Measurements from ENCODE around the gene CMTR1.
A peak's percentile ranks its signal among the peaks of the same experiment; 100 is the strongest.
"Not testable (repeated sequence)": the region's sequence is repeated elsewhere in the genome, so short reads cannot be mapped to it uniquely, and the experiment has no call there.

CMTR1 gene, protein sequence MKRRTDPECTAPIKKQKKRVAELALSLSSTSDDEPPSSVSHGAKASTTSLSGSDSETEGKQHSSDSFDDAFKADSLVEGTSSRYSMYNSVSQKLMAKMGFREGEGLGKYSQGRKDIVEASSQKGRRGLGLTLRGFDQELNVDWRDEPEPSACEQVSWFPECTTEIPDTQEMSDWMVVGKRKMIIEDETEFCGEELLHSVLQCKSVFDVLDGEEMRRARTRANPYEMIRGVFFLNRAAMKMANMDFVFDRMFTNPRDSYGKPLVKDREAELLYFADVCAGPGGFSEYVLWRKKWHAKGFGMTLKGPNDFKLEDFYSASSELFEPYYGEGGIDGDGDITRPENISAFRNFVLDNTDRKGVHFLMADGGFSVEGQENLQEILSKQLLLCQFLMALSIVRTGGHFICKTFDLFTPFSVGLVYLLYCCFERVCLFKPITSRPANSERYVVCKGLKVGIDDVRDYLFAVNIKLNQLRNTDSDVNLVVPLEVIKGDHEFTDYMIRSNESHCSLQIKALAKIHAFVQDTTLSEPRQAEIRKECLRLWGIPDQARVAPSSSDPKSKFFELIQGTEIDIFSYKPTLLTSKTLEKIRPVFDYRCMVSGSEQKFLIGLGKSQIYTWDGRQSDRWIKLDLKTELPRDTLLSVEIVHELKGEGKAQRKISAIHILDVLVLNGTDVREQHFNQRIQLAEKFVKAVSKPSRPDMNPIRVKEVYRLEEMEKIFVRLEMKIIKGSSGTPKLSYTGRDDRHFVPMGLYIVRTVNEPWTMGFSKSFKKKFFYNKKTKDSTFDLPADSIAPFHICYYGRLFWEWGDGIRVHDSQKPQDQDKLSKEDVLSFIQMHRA

DNA sequence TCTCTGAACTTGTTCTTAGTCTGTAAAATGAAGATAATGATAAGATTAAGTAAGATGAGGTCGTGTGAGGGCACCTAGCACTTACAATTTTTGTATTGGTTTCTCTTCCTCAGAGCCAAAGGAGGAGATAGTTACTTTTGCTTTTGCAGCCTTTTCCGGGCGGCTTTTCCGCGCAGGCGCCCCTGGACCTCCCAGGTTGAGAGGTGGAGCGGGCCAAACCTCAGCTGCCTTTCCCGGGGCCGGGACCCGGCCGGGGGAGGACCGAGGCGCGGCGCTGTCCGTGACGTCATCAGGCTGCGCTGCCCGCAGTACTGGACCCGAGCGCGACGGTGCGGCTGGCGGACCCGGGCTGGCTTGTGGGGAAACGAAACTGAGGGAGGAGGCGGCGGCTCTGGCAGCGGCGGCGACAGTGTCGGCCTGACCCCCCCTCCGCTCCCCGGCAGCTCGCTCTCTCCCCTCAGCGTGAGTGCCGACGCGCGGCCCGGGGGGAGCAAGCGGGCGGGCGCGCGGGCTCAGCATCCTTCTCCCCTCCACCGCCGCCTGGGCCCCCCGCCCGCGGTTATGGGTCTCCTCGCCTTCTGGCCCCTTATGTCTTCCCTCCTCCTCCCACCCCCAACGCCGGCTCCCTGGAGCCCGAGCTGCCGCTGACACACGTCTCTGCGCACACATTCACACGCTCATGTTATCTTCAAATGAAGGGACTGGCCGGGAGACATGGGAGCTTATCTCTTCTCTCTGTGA is at the start of gene CMTR1:
TSS of gene CMTR1 (plus strand) at position 306 of the 741 bp plus-strand sequence. CDS start 2,409 bp downstream, outside the sequence.
- DNase-seq: peak; percentile 96 to 98

DNA sequence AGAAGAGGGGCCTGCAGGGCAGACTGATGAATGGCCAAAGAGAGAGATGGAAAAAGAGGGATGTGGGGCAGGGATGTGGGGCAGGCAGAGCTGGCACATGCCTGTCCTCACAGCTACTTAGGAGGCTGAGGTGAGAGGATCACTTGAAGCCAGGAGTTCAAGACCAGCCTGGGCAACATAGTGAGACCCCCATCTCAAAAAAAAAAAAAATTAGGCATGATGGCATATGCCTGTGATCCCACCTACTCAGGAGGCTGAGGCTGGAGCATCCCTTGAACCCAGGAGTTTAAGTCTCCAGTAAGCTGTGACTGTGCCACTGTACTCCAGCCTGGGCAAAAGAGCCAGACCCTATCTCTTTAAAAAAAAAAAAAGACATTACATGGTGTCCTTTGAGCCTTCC is 44.4 kb upstream of the CMTR1 start:
- DNase-seq: no peak

DNA sequence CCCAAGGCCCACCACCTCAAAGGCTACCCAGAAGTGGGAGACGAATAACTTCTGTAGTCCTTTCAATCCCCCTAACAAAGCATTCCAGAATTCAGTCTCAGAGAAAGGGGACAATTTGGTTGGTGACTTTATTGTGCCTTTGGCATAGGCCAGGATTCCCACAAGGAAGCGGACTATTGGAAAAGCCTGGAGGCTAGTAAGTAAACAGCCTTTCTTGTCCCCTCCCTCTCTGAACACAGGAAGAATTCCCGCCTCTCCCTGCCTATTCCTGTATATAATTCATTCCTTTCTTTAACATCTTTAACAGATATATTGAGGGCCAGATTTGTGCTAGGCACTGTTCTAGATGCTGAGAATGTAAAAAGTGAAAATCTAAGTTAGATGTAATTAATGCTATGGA is 43.2 kb upstream of the CMTR1 start:
- no peak for DNase-seq

DNA sequence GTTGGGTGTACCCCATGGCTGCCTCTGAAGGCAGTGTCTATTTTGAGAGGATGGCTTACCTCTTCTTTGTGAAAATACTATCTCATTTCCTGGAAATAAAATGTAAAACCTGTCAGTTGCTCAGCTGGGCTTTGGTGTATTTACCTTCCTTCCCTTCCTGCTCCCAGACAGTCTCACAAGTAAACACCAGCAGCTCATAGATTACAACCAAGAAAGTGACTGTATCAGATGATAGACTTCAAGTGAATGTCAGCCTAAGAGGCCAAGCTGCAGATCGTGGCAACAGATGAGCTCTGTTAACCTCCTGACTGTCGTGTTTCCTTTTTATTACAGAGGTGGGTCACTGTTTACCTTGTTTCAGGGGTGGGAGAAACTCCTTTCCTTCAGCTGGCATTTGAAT is 41.9 kb upstream of the CMTR1 start:
- DNase-seq: no peak

DNA sequence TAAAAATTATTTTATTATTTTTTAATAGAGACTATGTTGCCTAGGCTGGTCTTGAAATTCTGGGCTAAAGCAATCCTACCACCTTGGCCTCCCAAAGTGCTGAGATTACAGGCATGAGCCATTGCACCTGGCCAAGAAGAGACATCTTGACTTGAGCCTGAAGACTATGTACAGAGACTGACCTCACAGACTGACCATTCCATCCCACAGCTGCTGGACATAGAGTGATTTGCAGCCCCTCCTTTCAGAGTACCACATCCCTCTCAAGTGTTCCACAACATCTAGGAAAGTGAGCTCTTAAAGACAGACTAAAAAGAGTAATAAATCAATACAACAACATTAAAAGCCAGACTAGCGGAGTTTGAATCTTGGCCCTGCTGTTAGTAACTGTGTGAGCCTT is 40.2 kb upstream of the CMTR1 start:
- DNase-seq: no peak

DNA sequence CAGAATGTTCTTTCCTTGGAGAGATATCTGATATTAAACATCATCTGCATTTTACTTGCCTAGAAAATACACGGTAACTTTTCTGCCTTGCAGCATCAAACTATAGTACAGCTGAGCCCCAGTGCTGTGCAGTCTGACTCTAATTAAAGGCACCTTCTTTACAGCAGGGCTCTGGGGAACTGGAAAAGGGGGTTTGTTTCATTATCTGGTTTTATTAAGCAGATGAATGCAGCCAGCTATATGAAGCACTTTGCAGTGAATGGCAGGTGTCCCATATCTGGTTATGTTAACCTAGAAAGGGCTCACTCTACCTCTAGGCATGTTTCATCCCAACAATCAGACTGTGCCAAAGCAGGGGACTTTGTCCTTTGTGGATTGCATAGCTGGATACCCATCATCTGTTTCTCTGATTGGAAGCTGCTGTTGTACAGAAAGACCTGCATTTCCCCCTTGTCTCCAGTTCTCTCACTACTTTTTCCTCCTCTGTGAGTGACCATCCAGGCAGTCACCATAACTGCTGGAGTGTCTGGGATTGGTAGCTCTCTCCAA is 39.6 kb upstream of the CMTR1 start:
- DNase-seq: no peak

DNA sequence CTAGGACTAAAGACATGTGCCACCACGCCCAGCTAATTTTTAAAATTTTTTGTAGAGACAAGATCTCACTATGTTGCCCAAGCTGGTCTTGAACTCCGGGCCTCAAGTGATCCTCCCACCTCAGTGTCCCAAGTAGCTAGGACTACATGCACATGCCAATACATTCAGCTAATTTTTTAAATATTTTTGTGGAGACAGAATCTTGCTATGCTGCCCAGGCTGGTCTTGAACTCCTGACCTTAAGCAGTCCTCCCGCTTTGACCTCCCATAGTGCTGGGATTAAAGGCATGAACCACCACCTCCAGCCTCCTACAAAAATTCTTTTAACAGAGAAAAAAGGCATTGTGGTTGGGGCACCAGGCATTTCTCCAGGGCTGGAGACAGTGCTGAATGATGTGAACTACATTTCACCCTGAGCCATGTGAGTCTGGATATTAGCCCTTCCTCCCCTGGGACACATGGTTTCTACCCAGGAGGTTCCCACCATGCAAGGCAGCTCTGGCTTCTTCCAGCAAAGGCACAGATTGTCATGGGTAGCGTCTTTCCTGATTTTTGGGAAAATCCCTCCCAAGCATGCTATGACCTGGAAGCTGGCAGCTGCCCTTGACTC is 36.3 kb upstream of the CMTR1 start:
- no peak for DNase-seq

DNA sequence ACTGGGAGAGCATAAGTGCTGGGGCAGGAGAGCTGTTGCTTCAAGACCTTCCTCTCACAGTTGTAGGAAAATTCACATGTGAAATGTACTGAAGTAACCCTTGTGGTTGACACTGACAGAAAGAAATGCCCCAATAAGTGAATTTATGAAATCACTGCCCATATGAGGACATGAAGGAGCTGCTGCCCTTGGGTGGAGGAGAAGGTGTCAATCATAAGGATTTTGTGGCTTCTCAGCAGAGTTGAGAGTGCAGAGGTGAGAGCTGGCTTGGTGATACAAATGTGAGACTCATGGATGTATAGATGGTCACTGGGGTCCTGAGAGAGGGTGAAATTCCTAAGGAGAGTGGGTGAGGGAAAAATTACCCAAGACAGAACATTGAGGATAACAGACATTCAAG is 33.9 kb upstream of the CMTR1 start:
- DNase-seq: no peak

DNA sequence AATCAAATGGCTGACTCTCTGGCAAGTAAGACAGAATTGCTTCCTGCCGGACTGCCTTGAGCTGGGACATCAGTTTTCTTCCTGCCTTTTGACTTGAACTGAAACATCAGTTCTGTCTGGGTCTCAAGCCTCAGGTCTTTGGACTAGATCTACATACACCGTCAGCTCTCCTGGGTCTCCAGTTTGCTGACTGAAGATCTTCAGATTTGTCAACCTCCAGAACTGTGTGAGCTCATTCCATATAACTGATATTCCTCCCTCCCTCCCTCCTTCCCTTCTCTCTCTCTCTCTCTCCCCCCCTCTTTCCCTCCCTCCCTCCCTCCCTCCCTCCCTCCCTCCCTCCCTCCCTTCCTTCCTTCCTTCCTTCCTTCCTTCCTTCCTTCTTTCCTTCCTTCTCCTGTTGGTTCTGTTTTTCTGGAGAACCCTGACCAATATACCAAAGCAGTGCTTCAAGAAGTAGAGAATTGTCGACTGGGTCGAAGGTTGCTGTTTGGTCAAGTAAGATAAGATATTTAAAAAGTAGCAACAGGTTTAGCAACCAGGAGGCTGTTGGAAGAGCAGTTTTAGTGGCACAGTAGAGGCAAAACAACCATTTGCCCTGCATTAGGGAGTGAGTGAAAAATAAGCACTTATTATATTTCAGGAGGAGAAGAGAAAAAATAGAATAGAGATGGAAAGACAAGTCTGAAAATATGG is 33.1 kb upstream of the CMTR1 start:
- DNase-seq: no peak

DNA sequence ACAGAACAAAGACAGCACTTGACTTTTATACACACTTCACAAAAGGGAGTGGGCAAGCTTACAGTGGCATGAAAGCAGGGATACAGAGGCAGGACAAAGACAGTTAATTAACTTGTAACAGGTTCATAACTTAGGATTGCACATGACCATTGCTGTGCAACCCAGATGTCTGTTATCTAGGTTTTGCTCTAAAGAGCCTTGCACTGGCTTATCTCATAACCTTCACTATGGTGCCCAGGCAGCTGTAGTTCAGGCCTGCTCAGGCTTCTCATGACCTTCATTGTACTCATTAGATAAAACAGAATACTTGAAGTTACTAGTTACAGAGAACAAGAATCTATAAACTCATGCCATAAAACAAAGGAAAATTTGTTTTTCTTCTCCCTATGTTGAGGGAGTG is 31.4 kb upstream of the CMTR1 start:
- not testable (repeated sequence) for DNase-seq

DNA sequence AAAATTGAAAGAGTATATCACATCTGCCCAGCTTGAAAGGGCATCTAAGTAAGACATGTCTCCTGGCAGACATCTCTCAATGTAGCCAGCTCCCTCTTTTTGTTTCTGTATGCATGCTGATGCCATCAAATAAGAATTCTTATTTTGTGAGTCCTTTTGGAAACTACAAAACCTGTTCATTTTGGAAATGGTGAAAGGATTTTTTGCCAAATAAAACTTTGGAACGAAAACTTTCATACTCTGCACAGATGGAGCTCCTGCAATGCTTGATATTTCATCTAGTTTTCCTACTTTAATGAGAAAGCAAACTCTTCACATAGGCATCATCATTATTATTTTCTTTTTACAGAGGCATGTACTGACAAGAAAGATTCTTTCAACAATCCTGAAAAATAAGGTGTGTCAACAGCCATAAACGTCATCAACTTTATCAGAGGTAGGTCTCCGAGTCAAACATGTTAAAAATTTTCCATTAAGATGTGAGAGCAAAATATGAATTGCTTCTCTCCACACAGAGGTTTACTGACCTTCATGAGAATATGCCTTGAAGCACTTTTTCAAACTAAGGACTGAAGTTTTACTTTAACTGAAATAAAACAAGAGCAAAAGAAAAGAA is 26.2 kb upstream of the CMTR1 start:
- no peak for DNase-seq

DNA sequence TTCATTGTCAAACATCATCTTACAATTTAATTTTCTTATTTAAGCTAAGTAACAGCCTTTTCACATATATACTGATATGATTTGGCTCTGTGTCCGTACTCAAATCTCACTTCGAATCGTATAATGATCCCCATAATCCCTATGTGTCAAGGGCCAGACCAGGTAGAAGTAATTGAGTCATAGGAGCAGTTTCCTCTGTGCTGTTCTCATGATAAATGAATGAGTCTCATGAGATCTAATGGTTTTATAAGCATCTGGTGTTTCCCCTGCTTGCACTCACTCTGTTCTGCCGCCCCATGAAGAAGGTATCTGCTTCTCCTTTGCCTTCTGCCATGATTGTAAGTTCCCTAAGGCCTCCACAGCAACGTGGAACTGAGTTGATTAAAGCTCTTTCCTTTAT is 25.1 kb upstream of the CMTR1 start:
- DNase-seq: no peak

DNA sequence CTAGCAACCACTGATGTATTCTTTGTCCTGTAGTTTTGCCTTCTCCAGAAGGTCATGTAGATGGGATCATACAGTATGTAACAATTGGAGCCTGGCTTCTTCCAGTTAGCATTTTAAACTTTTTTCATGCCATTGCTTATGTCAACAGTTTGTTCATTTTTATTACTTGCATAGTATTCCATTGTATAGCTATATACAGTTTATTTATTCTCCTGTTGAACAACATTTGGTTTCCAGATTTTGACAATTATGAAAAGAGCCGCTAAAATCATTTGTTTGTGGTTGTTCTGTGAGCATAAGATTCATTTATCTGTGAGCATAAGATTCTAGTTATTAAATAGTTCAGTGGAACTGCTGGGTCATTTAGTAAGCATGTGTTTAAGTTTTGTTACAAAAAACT is 23.5 kb upstream of the CMTR1 start:
- no peak for DNase-seq

DNA sequence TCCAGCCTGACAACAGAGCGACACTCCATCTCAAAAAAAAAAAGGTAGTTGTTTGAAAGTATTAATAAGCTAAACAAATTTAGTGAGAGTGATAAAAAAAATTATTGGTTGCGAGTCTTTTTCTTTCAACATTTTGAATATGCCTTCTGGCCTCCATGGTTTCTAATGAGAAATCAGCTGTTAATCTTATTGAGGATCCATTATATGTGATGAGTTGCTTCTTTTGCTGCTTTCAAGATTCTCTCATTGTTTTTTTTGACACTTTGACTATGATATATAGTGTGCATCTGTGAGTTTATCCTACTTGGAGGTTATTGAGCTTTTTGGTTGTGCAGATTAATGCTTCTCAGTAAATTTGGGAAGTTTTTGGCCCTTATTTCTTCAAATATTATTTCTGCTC is 15.6 kb upstream of the CMTR1 start:
- no peak for DNase-seq

DNA sequence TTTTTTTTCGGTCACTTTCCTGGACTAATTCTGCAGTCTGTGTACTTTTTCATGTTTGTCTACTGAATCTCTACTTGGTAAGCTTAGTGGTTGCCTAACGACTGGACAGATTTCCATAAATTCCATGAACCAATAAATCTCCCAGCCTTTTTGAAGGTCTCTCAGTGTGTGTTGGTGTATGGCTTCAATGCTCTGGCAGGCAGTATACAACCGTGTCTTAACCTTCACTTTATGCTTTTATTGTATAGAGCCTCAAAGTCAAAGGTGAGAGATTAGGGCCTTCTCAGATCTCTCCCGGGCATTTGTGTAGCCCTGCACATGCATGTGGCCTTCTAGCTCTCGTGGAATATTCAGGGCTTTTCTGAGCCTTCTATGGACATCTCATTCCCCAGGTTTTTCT is 14.3 kb upstream of the CMTR1 start:
- no peak for DNase-seq

DNA sequence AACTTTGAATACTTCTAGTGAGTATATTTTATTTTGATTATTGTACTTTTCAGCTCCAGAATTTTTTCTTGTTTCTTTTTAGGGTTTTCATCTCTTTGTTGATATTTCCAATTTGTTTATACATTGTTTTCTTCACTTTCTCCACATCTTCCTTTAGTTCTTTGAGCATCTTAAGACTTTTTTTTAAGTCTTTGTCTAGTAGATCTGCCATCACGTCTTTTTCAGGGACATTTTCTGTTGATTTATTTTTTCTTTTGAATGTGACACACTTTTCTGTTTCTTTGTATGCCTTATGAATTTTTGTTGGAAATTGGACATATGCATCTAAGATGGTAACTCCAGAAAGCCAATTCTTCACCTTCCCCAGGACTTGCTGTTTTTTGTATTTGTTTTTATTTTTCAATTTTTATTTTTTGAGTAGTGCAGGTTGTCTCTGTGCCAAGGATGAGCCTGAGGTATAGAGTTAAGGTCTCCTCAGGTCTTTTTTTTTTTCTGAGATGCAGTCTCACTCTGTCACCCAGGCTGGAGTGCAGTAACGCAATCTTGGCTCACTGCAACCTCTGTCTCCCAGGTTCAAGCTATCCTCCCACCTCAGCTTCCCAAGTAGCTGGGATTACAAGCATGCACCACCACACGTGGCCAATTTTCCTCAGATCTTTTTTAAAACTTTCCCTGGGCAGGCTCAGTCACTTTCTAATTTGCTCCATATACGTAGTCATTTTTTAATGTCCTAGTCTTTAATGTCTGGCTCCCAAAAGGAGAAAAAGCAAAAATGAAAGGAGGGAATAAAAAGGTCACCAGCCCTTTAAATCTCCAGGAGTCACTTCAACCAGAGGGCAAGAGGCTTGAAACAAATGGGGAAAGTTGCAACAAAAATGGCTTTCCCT is 6.7 kb upstream of the CMTR1 start:
- no peak for DNase-seq

DNA sequence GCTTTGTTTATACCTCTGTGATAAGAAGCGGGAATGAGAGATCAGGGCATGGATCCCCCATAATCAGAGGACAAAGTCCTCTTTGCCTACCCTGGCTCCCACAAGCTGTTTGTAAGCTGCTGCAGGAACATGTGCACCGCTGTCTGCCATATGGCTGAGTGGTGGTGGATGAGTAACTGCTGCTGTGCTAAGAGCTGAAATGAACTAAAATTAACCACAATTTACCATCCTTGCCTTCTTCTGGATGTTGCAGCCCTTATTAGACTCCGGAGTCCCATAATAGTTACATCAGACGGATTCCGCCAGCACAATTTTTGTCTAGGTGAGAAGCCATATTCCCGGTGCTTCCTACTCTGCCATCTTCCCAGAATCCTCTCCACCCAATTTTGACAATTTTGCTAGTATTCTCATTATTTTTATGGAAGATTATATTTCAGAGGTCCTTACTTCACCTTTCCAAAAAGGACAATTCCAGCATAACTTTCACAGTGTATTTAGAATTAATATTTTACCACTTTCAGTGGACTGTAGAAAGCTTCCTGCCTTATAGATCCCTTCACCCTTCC is 6.0 kb upstream of the CMTR1 start:
- DNase-seq: no peak

DNA sequence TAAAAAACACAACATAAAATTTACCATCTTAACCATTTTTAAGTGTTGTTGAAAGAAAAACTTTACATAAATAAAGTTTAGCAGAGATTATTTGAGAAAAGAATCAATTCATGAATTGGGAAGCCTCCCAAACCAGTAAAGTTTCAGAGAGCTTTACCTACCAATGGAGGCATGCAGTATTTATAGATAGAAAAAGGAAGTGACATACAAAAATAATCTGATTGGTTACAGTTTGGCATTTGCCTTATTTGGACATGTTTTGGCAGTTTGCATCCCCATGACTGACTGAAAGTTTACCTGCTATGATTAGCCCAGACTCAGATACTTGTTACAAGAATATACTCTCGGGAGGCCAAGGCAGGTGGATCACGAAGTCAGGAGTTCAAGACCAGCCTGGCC is 3.7 kb upstream of the CMTR1 start:
- no peak for DNase-seq

DNA sequence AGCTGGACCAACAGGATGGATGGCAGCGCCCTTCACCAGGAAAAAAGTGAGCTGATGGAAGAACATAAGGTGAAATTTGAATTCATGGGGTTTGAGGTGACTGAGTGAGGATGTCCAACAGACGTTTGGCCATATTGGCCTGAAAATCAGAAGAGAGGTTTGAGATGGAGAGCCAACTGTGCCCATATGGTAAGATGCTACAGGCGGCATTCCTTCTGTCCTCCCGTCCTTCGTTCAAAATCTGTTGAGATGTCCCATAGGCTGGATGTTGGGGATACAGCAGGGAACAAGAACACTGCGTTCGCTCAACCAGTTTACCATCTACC is 468 bp upstream of the CMTR1 start:
- no peak for DNase-seq

DNA sequence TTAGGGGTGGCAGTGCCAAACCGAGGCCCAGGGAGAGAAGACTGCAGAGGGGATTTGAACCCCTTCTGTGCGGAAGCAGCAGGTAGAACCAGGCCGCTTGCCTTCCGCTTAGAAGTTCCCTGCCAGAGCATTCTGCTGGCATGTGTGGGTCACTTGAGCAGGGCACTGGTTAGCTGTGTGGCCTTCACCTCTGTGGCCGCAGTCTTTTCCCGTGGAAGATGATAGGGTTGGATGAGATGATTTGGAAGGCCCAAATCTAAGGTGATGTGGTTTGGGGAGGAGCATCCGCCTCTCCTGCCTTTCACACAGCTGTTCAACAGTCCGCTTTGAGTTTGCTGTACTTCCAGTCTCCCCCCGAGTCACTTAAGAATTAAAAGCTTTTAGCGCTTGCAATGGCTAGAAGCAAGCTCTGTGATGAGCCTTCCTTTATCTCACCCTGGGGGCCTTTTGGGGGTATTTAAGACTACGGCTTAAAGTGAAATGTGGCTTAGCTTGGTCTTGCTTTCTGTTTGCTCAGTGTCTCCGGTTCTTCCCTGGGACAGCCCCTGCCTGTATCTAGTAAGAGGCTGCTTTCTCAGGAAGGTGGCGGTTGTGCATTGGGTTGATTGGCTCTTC is 743 bp downstream of the CMTR1 start:
- DNase-seq: peak; percentile 63 to 67

Data from activated T-cell treated with anti-CD3 and anti-CD28 coated beads, Interleukin-2, amount 50 U/mL, for 48 hours (primary cell).